GM23338 (cell line): Measurements from ENCODE around the gene PLA2G4F. TPM values are rescaled to one million over a fixed set of nuclear protein-coding genes. Genes with fewer than 3 reads are reported as not detected.

Source experiments
- ATAC-seq: fragments of 200-7000 bp; cut with Tn5 transposase; 3 replicates; pipeline ENCODE4 v1.9.1; 2020
- DNase-seq: peaks from one replicate; pipeline ENCODE4 v3.0.0-alpha.2; 2015; ENCODE audit warnings: low spot score
- H2AFZ ChIP-seq: fragments of 200-600 bp; sonication (generic); 2 replicates; pipeline ENCODE4 v1.8.0; 2016; ENCODE audit warnings: antibody characterized with exemption, mild to moderate bottlenecking, moderate library complexity
- H3F3A ChIP-seq: fragments of 200-600 bp; sonication (generic); replicated peaks from 2 replicates; pipeline ENCODE4 v1.8.0; 2017; ENCODE audit warnings: antibody characterized with exemption, mixed run types, low read depth
- H3K27ac ChIP-seq: fragments of 200-600 bp; sonication (generic); 2 replicates; pipeline ENCODE4 v1.6.1; 2016; ENCODE audit warnings: low read depth
- H3K27me3 ChIP-seq: fragments of 200-600 bp; sonication (generic); 2 replicates; pipeline ENCODE4 v1.8.0; 2016; ENCODE audit warnings: mild to moderate bottlenecking, mixed run types, moderate library complexity; ENCODE audit not compliant: insufficient read depth
- H3K36me3 ChIP-seq: fragments of 200-600 bp; sonication (generic); 2 replicates; pipeline ENCODE4 v1.8.0; 2016; ENCODE audit warnings: mild to moderate bottlenecking; ENCODE audit not compliant: insufficient read depth
- H3K4me1 ChIP-seq: fragments of 200-600 bp; sonication (generic); 2 replicates; pipeline ENCODE4 v1.8.0; 2016; ENCODE audit warnings: mild to moderate bottlenecking, moderate library complexity; ENCODE audit not compliant: insufficient read depth
- H3K4me2 ChIP-seq: fragments of 200-600 bp; sonication (generic); 2 replicates; pipeline ENCODE4 v1.7.1; 2017; ENCODE audit warnings: mixed run types
- H3K4me3 ChIP-seq: fragments of 200-600 bp; sonication (generic); 2 replicates; pipeline ENCODE4 v1.6.1; 2016; ENCODE audit warnings: mixed run types
- H3K79me2 ChIP-seq: fragments of 200-600 bp; sonication (generic); replicated peaks from 2 replicates; pipeline ENCODE4 v1.8.0; 2017; ENCODE audit warnings: mild to moderate bottlenecking; ENCODE audit not compliant: insufficient read depth
- H3K9me2 ChIP-seq: fragments of 200-600 bp; sonication (generic); 2 replicates; pipeline ENCODE4 v1.8.0; 2017; ENCODE audit not compliant: insufficient read depth
- H4K20me1 ChIP-seq: fragments of 200-600 bp; sonication (generic); replicated peaks from 2 replicates; pipeline ENCODE4 v1.8.0; 2017; ENCODE audit warnings: mild to moderate bottlenecking; ENCODE audit not compliant: insufficient read depth
- H3K27ac Mint-ChIP-seq: 2 replicates; pipeline ENCODE4 v1.8.0; 2020; ENCODE audit warnings: inconsistent platforms, mild to moderate bottlenecking, moderate library complexity, mixed read lengths
- H3K27me3 Mint-ChIP-seq: 3 replicates; pipeline ENCODE4 v1.8.0; 2022; ENCODE audit warnings: low read depth, mild to moderate bottlenecking, moderate library complexity, mixed read lengths, inconsistent platforms; ENCODE audit not compliant: insufficient read depth, poor library complexity
- H3K36me3 Mint-ChIP-seq: 3 replicates; pipeline ENCODE4 v1.8.0; 2021; ENCODE audit warnings: low read depth, mild to moderate bottlenecking, inconsistent platforms, moderate library complexity, mixed read lengths
- H3K4me1 Mint-ChIP-seq: 3 replicates; pipeline ENCODE4 v1.8.0; 2020; ENCODE audit warnings: mild to moderate bottlenecking, inconsistent platforms, mixed read lengths
- H3K4me3 Mint-ChIP-seq: 3 replicates; pipeline ENCODE4 v1.8.0; 2021; ENCODE audit warnings: moderate library complexity, mild to moderate bottlenecking, inconsistent platforms, mixed read lengths
- H3K9me3 Mint-ChIP-seq: 3 replicates; pipeline ENCODE4 v1.8.0; 2020; ENCODE audit warnings: moderate library complexity, mild to moderate bottlenecking, inconsistent platforms, mixed read lengths
- CREB1 ChIP-seq: fragments of 250-450 bp; sonication (Bioruptor Pico); IDR thresholded peaks from 2 replicates; pipeline ENCODE4 v1.5.0; 2020; ENCODE audit warnings: low read depth, mild to moderate bottlenecking, moderate library complexity
- JUNB ChIP-seq: IDR thresholded peaks from one replicate; pipeline ENCODE4 v1.6.1; 2016; ENCODE audit warnings: antibody characterized with exemption; ENCODE audit not compliant: unreplicated experiment
- ZNF114 ChIP-seq: fragments of 250-450 bp; sonication (Bioruptor Pico); IDR thresholded peaks from 2 replicates; pipeline ENCODE4 v1.5.0; 2020; ENCODE audit warnings: mild to moderate bottlenecking, moderate library complexity
- polyA plus RNA-seq: library from polyadenylated mRNA; unstranded; fragments of >200 nt; fragmentation: Nextera tagmentation; extraction: Ambion mirVana; gene quantifications from 2 replicates; pipeline ENCODE4 v1.2.1, GENCODE V29; 2016
- total RNA-seq: library from RNA; depleted of rRNA; stranded (reverse); fragments of >200 nt; shearing (Covaris generic); gene quantifications from 2 replicates; pipeline ENCODE4 v1.2.3, GENCODE V29; 2014
- TF ChIP-seq, protein P1 (sequence below), 2 experiments: fragments of 200-600 bp in 1 of 2; sonication (generic) in 1 of 2; conservative IDR thresholded peaks; 2 replicates each; pipeline versions ENCODE4 v1.5.1 to v1.6.1; 2016 to 2017; ENCODE audit warnings: antibody characterized with exemption in 2 of 2, low read depth in 2 of 2, mild to moderate bottlenecking in 2 of 2, moderate library complexity in 1 of 2
- TF ChIP-seq, protein P2 (sequence below): IDR thresholded peaks from one replicate; pipeline ENCODE4 v1.6.1; 2018; ENCODE audit warnings: antibody characterized with exemption; ENCODE audit not compliant: unreplicated experiment

Gene PLA2G4F
- total and polyA plus RNA-seq, 2 experiments from 2014 or later = not detected

DNA sequence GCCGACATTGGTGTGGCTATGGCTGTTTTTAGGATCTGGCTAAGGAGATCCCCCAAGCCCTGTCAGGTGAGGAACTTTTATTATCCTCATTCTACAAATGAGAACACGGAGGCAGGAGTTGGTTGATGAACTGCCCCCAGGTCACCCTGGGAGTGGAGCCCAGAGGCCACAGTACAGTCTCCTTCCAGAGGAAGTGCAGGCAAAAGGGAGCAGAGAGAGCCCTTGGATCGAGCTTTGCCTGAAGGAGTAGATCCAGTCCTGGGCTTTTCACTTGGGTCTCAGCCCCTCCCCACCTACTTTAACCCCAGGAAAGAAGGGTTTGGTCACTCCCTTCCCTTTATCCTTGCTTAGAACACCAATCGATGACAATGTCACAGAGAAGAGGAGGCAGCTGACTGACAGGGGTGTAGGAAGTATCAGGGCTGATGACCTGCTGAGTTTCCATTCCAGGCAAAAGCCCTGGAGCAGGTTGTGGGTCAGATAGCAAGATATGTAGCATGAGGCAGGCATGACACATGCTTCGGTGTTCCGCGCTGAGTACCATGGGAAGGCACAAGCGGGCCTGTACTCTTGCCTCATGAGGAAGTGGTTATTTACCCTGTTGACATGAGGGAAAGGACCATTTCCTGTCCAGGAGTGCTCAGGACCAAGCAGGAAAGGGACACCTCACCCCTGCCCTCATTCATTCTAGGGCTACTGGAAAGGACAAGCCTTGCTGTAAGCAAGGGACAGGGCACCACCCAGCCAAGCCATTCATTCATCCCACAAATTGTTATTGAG is 56.2 kb downstream of the PLA2G4F start:
- Histone ChIP-seq H3K4me2 (no peak overlapping the region), H3K27me3 (no peaks in the 10 kb centered on the region), H3K27ac (no peak overlapping the region), H2AFZ (no peak overlapping the region), H3F3A (no peaks in the 10 kb centered on the region), H3K9me2 (no peaks in the 10 kb centered on the region), H3K4me1 (no peaks in the 10 kb centered on the region), H3K36me3 (no peaks in the 10 kb centered on the region), H3K79me2 (no peaks in the 10 kb centered on the region), H4K20me1 (no peaks in the 10 kb centered on the region), H3K4me3 (no peak overlapping the region)
- Mint-ChIP-seq H3K4me1 (no peaks in the 10 kb centered on the region), H3K27ac (no peak overlapping the region), H3K9me3 (no peaks in the 10 kb centered on the region), H3K36me3 (no peaks in the 10 kb centered on the region), H3K27me3 (no peaks in the 10 kb centered on the region), H3K4me3 (no peak overlapping the region)
- no peak for TF ChIP-seq JUNB
- no peak for ATAC-seq
- no peak for DNase-seq

DNA sequence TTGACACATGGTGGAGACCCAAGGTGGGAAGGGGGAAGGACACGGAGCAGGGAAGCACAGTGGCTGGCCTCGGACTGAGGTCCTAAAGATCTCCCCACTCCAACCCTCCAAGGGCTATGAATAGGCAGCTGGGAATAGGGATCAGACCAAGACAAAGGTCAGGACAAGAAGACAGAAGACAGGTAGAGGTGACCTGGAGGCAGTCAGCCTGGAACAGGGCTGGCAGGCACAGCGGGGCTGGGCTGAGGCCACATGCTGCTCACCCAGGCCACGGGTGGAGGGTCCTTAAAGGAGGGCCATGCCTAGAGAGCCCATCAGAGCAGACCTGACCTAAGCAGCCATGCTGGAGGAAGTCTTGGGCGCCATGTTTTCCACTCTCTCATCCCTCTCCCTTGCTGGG is 59.4 kb downstream of the PLA2G4F start:
- Mint-ChIP-seq H3K27me3 (no peaks in the 10 kb centered on the region), H3K36me3 (no peaks in the 10 kb centered on the region), H3K27ac (no peak overlapping the region), H3K9me3 (no peaks in the 10 kb centered on the region), H3K4me1 (peaks cover 7% of the 10 kb centered on the region), H3K4me3 (no peak overlapping the region)
- no peaks in the 10 kb centered on the region for H4K20me1 ChIP-seq
- DNase-seq (no peak), ATAC-seq (no peak)
- no peak overlapping the region for H2AFZ ChIP-seq
- H3K27me3 ChIP-seq = no peaks in the 10 kb centered on the region
- 0 out of 2 replicates have a peak, but pooled peaks cover 3% of the 10 kb centered on the region for H3K4me1 ChIP-seq
- H3K27ac ChIP-seq = no peak overlapping the region
- H3K36me3 ChIP-seq = no peaks in the 10 kb centered on the region
- no peak overlapping the region for H3K4me2 ChIP-seq
- TF ChIP-seq, protein P1, sequence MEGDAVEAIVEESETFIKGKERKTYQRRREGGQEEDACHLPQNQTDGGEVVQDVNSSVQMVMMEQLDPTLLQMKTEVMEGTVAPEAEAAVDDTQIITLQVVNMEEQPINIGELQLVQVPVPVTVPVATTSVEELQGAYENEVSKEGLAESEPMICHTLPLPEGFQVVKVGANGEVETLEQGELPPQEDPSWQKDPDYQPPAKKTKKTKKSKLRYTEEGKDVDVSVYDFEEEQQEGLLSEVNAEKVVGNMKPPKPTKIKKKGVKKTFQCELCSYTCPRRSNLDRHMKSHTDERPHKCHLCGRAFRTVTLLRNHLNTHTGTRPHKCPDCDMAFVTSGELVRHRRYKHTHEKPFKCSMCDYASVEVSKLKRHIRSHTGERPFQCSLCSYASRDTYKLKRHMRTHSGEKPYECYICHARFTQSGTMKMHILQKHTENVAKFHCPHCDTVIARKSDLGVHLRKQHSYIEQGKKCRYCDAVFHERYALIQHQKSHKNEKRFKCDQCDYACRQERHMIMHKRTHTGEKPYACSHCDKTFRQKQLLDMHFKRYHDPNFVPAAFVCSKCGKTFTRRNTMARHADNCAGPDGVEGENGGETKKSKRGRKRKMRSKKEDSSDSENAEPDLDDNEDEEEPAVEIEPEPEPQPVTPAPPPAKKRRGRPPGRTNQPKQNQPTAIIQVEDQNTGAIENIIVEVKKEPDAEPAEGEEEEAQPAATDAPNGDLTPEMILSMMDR (conservative IDR thresholded peaks at IDR 0.05; ENCODE audit: low read depth in 2 of 2) = no peak
- TF ChIP-seq ZNF114 (CRISPR knock-in tag) = no peak
- no peak for TF ChIP-seq JUNB
- TF ChIP-seq CREB1 (CRISPR knock-in tag) = no peak
- TF ChIP-seq, protein P2, sequence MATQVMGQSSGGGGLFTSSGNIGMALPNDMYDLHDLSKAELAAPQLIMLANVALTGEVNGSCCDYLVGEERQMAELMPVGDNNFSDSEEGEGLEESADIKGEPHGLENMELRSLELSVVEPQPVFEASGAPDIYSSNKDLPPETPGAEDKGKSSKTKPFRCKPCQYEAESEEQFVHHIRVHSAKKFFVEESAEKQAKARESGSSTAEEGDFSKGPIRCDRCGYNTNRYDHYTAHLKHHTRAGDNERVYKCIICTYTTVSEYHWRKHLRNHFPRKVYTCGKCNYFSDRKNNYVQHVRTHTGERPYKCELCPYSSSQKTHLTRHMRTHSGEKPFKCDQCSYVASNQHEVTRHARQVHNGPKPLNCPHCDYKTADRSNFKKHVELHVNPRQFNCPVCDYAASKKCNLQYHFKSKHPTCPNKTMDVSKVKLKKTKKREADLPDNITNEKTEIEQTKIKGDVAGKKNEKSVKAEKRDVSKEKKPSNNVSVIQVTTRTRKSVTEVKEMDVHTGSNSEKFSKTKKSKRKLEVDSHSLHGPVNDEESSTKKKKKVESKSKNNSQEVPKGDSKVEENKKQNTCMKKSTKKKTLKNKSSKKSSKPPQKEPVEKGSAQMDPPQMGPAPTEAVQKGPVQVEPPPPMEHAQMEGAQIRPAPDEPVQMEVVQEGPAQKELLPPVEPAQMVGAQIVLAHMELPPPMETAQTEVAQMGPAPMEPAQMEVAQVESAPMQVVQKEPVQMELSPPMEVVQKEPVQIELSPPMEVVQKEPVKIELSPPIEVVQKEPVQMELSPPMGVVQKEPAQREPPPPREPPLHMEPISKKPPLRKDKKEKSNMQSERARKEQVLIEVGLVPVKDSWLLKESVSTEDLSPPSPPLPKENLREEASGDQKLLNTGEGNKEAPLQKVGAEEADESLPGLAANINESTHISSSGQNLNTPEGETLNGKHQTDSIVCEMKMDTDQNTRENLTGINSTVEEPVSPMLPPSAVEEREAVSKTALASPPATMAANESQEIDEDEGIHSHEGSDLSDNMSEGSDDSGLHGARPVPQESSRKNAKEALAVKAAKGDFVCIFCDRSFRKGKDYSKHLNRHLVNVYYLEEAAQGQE = no peak
- no peaks in the 10 kb centered on the region for H3K79me2 ChIP-seq
- H3F3A ChIP-seq = no peaks in the 10 kb centered on the region
- H3K4me3 ChIP-seq = no peak overlapping the region
- no peaks in the 10 kb centered on the region for H3K9me2 ChIP-seq
